ENCODE measurements around the gene C10orf95. TPM values are rescaled to one million over a fixed set of nuclear protein-coding genes. Genes with fewer than 3 reads are reported as not detected.

C10orf95 gene
- total RNA-seq, 2 donors from 2014 or later = 2.8 to 4.8 TPM

- no peaks in the 10 kb centered on the region for H3K9me3 ChIP-seq
- intact Hi-C loops (cut with DNase I) = no loop called here
- H3K27me3 ChIP-seq = peaks cover 23% of the 10 kb centered on the region
Measured at GRCh38 chr10:102407425-102408130, 43.8 kb downstream of the C10orf95 start.

GRCh38 chr10:102406815-102407214, 44.5 kb downstream of the C10orf95 start:
- TF ChIP-seq CTCF (IDR thresholded peaks at IDR 0.05) = no peak
- intact Hi-C loops (cut with DNase I) = no loop called here
- no peak overlapping the region for H3K27ac ChIP-seq
- H3K9ac ChIP-seq (ENCODE audit: low read depth in 2 of 2, low read length in 2 of 2) = no peak overlapping the region
- DNase-seq = no peak
- peaks cover 23% of the 10 kb centered on the region for H3K27me3 ChIP-seq
- H3K36me3 ChIP-seq = no peaks in the 10 kb centered on the region
- no peaks in the 10 kb centered on the region for H3K9me3 ChIP-seq
- H3K4me1 ChIP-seq = no peaks in the 10 kb centered on the region
- no peak overlapping the region for H3K4me3 ChIP-seq

More at GRCh38 chr10:102407425-102408130, 43.8 kb downstream of the C10orf95 start:
- Histone ChIP-seq H3K4me1 (no peaks in the 10 kb centered on the region), H3K9ac (ENCODE audit: low read depth in 2 of 2, low read length in 2 of 2) (no peak overlapping the region), H3K4me3 (no peak overlapping the region), H3K27ac (peak overlapping the region; percentile 6), H3K36me3 (no peaks in the 10 kb centered on the region)
- TF ChIP-seq CTCF (IDR thresholded peaks at IDR 0.05) = no peak
- DNase-seq = no peak

GRCh38 chr10:102405632-102406031, 45.7 kb downstream of the C10orf95 start:
- no peak for TF ChIP-seq CTCF (IDR thresholded peaks at IDR 0.05)
- DNase-seq = no peak
- intact Hi-C loops (cut with DNase I) = no loop called here
- Histone ChIP-seq H3K27me3 (peaks cover 19% of the 10 kb centered on the region), H3K4me3 (no peak overlapping the region), H3K36me3 (peaks cover 6% of the 10 kb centered on the region), H3K4me1 (no peaks in the 10 kb centered on the region), H3K9me3 (no peaks in the 10 kb centered on the region), H3K27ac (no peak overlapping the region), H3K9ac (ENCODE audit: low read depth in 2 of 2, low read length in 2 of 2) (no peak overlapping the region)

DNA sequence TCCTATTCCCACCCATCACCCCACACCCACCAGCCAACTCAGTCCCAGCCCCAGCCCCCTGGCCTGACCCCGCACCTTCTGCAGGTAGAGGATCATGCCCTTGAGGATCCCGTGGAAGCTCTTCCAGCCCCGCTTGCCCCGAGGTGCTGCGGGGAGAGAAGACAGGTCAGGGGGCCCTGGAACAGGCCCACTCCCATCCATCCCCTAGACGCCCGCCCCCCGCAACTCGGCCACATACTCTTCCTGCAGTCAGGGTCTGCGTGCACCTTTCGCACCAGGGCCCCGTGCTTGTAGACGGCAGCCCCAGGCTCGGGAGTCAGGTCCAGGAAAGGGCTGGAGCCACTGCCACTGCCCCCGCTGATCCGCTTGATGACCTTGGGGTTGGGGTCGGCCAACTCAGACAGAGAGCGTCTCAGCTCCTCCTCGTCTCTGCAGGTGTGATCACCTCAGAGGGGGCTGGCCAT, 46.2 kb downstream of the C10orf95 start:
- no peak overlapping the region for H3K4me3 ChIP-seq
- no peaks in the 10 kb centered on the region for H3K9me3 ChIP-seq
- intact Hi-C loops (cut with DNase I) = no loop called here
- H3K27ac ChIP-seq = no peak overlapping the region
- H3K27me3 ChIP-seq = peaks cover 15% of the 10 kb centered on the region
- DNase-seq = no peak
- H3K9ac ChIP-seq (ENCODE audit: low read depth in 2 of 2, low read length in 2 of 2) = no peak overlapping the region
- H3K4me1 ChIP-seq = no peaks in the 10 kb centered on the region
- no peak for TF ChIP-seq CTCF (IDR thresholded peaks at IDR 0.05)
- peaks cover 6% of the 10 kb centered on the region for H3K36me3 ChIP-seq

DNA sequence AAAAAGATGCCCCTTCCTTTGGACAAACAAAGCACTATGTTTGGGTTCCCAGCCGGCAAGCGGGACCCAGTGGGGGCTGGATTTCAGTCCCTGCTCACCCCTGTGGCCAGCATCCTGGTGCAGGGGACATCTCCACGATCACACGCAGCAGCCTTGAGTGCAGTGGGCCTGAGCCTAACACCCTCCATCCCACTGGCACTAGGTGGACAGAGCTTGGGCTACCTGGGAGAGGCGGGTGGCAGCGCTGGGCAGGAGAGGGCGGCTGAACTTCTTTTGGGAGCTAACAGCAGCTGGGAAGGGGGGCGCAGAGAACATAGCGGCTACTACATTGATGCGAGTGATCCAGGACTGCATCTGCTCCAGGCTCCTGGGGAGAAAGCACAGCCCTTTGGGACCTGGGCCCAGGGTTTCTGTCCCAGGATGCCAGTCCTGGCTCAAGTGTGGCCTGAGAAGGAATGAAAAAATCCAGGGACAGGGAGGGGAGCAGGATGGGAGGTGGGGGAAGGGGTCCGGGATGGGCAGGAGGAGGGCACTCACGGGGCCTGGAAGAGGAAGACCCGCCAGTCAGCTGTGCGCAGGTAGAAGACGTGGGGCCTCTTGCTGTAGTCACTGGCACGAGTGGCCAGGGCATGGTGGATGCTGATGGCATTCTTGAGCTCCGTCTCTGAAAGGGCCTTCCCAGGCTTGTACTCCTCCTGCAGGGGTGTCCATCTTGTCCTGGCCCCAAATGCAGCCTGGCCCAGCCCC, 46.8 kb downstream of the C10orf95 start:
- intact Hi-C loops (cut with DNase I) = no loop called here
- Histone ChIP-seq H3K4me3 (no peak overlapping the region), H3K9me3 (no peaks in the 10 kb centered on the region), H3K27me3 (peaks cover 10% of the 10 kb centered on the region), H3K36me3 (peaks cover 6% of the 10 kb centered on the region), H3K4me1 (no peaks in the 10 kb centered on the region), H3K9ac (ENCODE audit: low read depth in 2 of 2, low read length in 2 of 2) (no peak overlapping the region), H3K27ac (no peak overlapping the region)
- no peak for DNase-seq
- TF ChIP-seq CTCF (IDR thresholded peaks at IDR 0.05) = no peak
